HG02763 (cell line): ENCODE results near the gene RABGAP1.

Source experiments
- ATAC-seq: cut with Tn5 transposase; IDR thresholded peaks from one replicate; pipeline ENCODE4 v1.9.1; 2021; ENCODE audit warnings: mild to moderate bottlenecking, moderate library complexity; ENCODE audit not compliant: unreplicated experiment

RABGAP1 gene

DNA sequence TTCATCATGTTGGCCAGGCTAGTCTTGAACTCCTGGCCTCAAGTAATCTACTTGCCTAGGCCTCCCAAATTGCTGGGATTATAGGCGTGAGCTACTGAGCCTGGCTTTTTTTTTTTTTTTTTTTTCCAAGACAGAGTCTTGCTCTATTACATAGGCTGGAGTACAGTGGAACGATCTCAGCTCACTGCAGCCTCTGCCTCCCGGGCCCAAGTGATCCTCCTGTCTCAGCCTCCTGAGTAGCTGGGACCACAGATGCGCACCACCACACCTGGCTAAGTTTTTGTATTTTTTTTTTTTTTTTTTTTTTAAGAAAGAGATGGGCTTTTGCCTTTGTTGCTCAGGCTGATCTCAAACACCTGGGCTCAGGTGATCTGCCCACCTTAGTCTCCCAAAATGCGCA, 66.4 kb downstream of the RABGAP1 start:
- no peak for ATAC-seq

DNA sequence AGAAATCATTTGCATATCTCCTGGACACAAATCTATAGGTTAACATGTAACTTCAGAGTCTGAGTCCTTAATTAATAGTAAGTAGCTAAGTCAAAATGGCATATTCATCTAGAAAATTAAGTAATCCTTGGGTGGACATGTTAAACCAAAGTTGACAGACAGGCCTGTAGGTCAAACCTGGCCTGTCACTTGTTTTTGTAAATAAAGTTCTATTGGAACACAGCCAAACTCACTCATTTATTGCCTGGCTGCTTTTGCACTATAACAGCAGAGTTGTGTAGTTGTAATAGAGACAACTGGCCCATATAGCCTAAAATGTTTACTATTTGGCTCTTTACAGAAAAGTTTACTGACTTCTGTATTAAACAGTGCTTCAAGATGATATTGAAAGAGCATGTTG, 68.1 kb downstream of the RABGAP1 start:
- ATAC-seq: no peak

DNA sequence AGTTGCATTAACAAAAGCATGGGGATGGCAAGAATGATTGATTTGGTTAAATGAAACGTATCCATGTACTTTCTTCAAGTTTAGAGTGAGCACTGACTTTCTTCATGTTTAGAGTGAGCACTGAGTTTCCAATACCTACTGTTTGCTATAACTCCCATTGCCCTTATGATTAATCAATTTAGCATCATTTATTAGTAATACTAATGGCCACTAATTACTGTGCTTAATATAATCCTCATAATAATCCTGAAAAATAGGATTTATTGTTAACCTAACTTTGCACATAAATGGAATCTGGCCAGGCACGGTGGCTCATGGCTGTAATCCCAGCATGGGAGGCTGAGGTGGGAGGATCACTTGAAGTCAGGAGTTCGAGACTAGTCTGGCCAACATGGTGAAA, 70.6 kb downstream of the RABGAP1 start:
- no peak for ATAC-seq

DNA sequence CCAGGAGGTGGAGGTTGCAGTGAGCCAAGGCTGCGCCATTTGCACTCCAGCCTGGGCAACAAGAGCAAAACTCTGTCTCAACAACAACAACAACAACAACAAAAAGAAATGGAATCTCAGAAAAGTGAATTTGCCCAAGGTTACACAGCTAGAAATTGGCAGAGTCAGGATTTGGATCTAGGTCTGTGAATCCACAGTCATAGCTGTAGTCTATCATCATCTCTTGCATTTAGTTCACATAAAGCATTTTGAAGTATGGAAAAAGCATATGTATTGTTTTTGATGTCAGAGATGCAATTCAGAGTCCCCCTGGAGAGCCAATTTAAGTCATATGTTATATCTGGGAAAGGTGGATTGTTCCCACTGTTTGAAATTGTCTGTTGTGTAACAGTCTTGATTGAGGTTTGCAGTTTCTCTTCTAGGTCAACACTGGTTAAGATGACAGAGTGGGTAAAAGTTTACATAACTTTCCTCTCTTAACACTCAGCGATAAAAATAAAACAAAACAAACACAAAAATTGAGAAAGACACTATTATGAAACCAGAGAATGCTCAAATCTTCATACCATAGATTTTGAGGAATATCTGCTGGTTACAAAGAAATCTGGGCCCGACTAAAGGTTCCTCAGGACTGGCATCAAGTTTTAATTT, 71.2 kb downstream of the RABGAP1 start:
- no peak for ATAC-seq

DNA sequence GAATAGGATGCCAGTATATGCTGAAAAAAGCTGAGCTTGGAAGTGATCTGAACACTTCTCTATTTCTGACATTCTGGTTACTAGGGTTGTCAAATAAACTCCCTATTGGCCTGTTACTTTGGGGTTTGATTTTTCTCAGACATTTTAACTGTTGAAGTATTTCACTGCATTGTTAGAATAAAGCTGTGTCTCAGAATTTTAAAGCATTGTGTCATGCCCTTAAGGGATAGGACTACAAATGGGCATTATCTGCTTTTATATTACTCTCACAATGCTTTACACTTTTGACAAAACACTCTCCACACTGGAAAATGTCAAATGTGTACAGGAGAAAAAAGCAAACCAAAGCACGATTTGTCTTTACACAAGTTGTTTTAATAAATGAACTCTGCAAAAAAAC, 75.8 kb downstream of the RABGAP1 start:
- ATAC-seq: no peak

DNA sequence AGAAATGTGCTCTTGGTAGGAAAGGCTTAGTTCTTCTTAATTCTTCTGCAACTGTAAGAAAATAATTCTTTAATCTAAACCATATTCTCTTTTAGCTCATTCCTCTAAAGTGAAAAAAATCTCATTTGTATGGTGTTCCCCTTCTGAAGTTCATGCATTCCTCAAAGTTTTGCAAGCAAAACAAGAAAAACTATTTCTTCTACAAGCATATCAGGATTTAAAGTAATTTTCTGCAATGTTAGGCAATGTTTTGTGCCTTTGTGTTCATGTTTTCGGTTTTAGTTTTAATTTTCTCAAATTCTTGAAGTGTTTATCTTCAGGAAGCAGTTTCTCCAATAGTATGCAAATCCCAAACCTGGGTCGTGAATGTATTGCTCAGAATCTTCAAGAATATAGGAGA, 80.0 kb downstream of the RABGAP1 start:
- no peak for ATAC-seq

DNA sequence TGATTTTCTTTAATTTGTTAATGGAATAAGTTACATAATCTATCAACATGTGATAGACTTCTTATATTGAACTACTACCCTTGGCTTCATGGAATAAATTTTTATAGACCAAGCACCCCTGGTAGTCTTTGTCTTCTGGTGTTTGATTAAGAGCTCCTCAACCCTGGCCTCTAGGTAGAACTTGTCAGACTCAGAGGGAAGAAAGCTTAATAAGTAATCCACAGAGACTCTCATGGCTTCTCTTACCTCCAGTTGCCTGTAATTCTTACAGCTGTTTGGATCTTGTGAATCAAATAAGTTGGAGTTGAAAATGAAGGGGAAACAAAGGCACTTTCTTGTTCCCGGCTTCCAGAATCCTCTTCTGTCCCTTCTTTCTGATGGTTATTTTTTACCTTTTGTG, 85.6 kb downstream of the RABGAP1 start:
- ATAC-seq: no peak

DNA sequence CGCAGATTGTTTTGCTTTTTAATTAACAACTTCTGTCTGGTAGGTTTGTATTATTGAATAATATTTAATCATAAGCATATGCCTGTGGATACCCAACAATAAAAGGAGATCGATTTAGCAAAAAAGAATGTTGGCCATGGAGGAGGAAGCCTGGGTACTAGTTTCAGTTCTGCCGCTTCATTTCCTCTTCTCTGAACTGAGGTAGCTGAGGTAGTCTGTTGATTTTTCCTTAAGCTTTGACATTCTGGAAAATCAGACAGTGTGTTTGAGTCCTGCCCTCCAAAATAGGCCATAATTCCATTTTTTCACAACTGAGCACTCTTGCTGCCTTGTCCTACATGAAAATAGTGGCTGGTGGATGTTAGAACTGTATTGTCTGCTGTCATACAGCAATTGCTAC, 86.7 kb downstream of the RABGAP1 start:
- no peak for ATAC-seq

DNA sequence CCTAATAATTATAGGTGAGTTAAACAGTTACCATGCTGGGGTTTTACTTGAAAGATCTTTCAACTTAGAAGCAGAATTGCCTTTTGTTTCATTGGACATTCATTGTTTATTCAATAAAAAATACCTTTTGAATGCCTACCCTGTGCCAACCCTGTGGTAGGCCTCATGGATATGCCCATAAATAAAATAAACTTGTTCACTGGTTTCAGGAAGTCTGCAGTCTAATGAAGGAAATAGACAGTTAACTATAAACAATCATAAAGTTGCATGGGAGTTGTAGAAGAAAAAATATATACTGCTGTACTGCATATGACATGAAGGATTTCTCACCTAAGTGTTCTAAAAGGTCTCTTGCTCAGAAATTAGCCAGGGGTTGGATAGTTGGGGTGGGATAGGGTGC, 87.3 kb downstream of the RABGAP1 start:
- no peak for ATAC-seq

DNA sequence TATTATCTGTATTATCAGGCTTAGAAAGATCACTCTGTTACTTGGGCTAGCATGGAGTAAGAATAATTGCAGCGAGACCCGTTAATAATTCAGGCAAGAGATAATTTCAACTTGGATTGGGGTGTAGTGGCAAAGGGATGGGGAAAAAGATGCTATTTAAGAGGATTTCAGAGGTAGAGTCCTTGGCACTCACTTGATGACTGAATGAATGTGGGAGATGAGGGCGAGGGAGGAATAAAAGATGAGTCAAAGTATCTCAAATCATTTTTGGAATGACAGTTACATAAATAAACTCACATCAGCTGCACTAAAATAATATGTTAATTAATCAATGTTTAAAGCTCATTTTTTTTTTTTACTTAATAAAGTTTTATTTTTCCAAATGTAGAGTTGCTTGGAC, 88.2 kb downstream of the RABGAP1 start:
- no peak for ATAC-seq

DNA sequence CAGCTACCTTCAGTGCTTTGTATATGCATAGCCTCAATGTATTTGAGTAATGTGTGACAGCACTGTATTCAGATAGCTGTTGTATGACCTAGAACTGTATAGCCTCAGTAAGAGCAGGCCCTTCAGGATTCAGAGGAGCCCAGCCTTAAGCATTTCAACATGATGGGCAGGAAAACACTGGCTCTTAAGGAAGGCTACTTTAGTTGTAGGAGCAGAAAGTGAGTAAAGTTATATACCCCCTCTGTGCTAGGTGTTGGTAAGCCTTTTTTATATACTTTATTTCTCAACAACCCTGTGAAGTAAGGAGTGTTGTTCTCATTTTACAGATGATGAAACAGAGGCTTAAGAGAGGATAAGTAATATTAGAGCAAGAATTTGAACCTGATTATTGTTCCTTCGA, 91.1 kb downstream of the RABGAP1 start:
- no peak for ATAC-seq

DNA sequence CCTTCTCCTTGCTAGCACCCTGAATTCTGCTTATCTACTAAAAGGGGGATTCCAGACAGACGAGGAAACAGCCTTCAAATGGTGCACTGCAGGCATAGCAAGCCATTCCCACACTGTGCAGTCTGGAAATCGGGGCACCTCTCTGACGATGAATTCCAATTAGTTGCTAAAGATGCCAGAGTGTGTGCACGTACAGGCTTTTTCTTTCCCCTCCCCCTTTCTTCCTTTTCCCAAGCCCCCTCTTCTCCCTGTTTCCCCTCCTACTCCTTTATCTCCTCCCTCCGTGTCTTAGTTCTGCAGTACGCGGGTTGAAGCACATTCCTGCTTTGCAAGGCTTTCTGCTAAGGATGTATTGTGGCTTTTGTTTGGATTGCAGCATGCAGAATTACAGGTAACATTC, 92.5 kb downstream of the RABGAP1 start, which contains the start of gene GPR21:
GPR21 (plus strand) TSS at position 316 of the 400 bp plus-strand sequence. CDS start 900 bp downstream, outside the sequence.
- ATAC-seq: no peak

DNA sequence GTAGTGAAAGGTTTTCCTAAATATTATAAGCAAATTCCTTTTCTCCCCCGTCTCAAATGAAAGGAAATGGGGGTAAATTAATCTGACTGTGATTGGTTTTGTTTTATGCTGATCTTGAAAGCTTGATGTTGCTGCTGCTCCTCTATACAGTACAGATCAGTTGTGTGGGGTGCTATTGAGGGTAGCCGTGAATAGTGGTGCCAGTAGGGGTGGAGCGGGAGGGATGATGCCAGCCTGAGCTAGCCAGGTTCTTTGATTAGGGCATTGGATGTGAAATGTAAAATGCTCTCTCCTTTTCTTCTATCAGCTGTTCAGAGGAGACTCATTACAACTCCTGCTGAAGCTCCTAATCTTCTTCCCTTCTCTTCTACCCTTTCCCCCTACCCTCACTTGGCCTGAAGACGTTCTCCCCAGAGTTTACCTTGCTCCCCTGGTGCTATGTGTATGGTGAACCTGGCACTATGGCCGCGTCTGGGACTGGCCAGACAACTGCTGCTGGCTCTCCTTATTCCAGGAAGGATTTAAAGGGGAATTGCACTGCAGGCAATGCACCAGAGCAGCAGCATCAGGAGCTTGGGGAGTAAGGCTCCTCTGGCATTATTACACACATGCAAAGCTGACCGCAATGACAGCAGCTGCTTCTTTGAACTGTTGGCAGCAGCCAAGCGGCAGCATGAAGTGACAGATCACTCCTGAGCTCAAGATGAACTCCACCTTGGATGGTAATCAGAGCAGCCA, 93.2 kb downstream of the RABGAP1 start:
- no peak for ATAC-seq

DNA sequence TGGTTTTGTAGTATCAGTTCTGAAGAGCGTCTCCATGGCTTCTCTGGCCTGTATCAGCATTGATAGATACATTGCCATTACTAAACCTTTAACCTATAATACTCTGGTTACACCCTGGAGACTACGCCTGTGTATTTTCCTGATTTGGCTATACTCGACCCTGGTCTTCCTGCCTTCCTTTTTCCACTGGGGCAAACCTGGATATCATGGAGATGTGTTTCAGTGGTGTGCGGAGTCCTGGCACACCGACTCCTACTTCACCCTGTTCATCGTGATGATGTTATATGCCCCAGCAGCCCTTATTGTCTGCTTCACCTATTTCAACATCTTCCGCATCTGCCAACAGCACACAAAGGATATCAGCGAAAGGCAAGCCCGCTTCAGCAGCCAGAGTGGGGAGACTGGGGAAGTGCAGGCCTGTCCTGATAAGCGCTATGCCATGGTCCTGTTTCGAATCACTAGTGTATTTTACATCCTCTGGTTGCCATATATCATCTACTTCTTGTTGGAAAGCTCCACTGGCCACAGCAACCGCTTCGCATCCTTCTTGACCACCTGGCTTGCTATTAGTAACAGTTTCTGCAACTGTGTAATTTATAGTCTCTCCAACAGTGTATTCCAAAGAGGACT, 94.2 kb downstream of the RABGAP1 start:
- no peak for ATAC-seq

DNA sequence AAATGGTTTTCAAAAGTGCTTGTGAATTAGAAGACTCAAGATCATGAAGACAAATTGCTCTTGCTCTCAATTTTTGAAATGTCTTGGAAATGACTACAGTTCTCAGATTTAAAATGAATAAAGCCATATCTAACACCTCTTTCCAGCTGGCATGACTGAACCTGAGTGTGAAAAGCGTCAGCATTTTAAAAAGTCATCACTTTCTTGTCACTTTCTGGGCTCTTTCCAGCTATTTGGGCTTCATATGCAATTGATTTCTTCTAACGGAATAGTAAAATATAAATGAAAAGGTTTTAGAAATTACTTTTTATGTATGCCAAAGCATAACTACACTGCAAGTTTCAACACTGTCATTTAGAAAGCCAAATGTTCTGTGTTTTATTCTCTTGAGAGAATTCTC, 95.0 kb downstream of the RABGAP1 start:
- ATAC-seq: no peak

DNA sequence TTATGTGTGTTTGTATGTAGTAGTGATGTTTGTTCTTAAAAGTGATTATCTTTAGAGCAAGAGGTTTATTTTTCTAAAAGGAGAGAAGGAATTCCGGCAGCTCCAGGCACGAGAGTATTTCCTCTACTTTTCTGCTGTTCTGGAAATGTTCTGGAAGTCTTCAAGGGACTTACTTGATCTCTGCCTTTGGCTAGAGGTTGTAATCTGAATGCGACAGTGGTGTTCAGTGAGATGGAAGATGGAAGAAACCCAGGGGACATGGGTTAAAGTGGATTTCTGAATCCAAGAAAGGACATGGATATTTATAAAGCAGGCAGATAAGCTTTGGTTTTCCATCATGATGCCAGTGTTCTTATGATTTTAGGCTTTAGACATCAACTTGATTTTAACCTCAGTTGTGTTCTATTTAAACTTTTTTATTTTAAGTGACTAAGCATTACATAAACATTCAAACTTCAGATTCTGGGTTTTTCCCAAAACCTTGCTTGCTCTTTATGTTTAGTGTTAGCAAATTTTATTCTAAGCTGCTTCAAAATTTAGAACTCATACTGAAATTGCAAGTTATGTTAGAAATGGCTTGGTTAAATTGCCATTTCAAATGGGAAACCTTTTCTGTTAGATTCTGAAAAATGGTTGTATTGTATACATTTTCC, 96.2 kb downstream of the RABGAP1 start:
- ATAC-seq: no peak

DNA sequence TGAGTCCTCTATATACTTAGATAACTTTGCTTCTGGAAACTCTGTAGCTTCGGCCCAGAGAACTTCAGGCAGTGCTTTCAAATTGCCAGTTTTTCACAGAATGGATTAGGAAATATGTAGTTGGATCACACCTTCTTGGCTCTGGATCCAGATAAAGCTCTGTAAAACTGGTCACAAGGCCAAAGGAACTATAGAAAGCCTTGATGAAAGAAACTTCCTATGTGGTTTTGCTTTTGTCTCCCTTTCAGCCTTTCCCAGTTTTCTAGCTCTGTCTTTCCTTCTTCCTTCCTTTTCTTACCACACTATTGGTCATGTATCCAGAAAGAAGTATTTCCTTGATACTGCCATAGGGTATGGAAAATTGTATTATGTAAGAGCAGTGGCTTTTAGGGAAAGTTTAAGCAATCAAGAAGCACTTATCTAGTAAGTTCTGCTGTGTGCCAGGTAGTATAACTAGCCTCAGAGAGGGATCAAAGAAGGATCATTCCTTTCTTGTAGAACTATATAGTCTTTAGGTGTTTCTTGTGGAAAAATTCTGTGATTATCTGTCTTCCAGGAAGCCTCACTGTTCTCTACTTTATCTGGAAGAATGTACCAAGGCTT, 98.9 kb downstream of the RABGAP1 start:
- no peak for ATAC-seq

DNA sequence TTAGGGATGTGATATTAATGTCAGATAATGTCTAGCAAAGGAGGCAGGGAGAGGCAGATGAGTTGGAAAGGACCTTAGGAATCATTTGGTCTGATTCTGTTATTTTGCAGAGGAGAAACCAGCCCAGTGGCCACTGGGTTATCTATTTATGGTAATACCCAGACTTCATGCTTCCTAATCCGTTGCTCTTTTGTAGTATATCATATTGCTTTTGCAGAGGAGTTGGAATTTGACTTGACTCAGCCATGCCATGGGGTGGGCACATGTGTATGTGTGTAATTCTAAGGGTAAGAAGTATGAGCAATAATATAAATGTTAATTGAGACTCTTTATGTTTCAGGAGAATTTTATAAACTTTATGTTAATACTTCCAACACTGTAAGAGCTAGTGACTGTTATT, 100.0 kb downstream of the RABGAP1 start:
- ATAC-seq: no peak

DNA sequence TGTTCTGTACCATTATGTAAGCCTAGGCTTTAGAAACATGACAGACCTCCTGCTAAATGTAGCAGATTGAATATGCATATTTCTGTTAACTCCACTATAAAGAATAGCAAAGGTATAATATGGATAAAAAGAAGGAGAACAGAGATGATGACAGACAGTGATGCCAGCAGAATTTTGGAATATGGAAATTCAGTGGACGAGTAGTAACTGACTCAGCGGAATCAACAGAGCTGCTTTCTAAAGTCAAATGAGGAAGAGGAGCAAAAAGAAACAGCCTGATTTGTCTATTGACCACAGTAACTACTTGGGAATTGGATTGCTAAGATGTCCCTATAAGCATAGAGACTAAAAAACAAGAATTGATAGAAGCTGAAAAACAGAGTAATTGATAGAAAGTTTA, 100.7 kb downstream of the RABGAP1 start:
- ATAC-seq: no peak

DNA sequence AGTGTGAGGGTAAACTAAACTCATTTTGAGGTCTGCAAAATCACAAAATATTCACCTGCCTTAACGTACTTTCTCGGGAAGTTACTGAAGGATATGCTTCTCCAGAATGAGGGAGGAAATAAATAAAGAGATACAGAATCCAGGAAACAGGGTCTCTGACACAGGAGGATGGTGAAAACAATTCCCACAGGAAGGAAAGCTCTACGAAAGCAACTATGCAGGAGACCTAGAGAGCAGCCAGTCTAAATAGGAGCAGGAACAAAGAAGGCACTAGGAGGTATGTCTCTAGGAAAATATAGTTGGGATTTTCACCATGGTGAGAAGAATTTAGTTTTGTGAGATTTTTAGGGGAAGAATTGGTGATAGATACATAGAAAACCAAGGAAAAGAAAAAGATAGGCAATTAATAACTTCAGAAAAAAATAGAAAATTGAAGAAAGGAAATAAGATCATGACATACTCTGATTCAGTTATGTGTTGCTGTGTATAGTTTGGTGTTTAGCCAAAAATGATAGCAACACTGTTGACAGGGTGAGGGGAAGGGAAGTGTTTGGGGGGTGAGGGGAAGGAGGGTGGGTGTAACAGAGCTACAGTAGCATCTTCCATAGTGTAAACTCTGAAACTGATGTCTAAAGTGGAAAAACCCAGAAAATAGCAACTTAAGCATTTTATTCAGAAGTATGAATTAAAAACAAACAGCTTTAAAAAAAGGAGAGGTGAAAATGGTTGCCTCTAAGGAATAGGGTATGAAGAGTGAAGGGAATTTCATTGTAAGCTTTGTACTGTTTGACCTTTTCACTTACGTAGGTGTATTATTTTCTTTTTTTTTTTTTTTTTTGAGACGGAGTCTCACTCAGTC, 102.5 kb downstream of the RABGAP1 start:
- no peak for ATAC-seq
